Natural killer cell treated with Interleukin-12 subunit alpha and Interleukin-12 subunit beta and Interleukin-15 and Interleukin-18, amount 100 ng/mL, for 72 hours (primary cell): ENCODE measurements around the gene ELF4. TPM values are rescaled to one million over a fixed set of nuclear protein-coding genes. Genes with fewer than 3 reads are reported as not detected.

Experiments
- ATAC-seq, 2 donors: fragments of 150-1000 bp; cut with Tn5 transposase in 1 of 2; sonication (Bioruptor Pico), chemical (Tn5 transposase) in 1 of 2; 2 replicates each; pipeline ENCODE4 v1.10.0; 2021
- DNase-seq: peaks from one replicate; pipeline ENCODE4 v3.0.0; 2022; ENCODE audit warnings: low spot score
- H3K27ac Mint-ChIP-seq, 2 donors: 1 replicate in 1 of 2; 2 replicates in 1 of 2; pipeline ENCODE4 v1.8.0; 2022; ENCODE audit warnings: mixed read lengths in 2 of 2, mild to moderate bottlenecking in 1 of 2, moderate library complexity in 1 of 2
- H3K27me3 Mint-ChIP-seq, 2 donors: 1 replicate in 1 of 2; 2 replicates in 1 of 2; pipeline ENCODE4 v1.8.0; 2022; ENCODE audit warnings: mixed read lengths in 2 of 2
- H3K36me3 Mint-ChIP-seq: one replicate; pipeline ENCODE4 v1.8.0; 2022; ENCODE audit warnings: mixed read lengths
- H3K4me1 Mint-ChIP-seq, 2 donors: 1 replicate in 1 of 2; 2 replicates in 1 of 2; pipeline ENCODE4 v1.8.0; 2022; ENCODE audit warnings: low read depth in 2 of 2, mixed read lengths in 2 of 2, mild to moderate bottlenecking in 1 of 2
- H3K4me3 Mint-ChIP-seq: one replicate; pipeline ENCODE4 v1.8.0; 2022; ENCODE audit warnings: mixed read lengths
- H3K9me3 Mint-ChIP-seq: 2 replicates; pipeline ENCODE4 v1.8.0; 2022; ENCODE audit warnings: mixed read lengths
- total RNA-seq, 2 donors: library from RNA; stranded (reverse); gene quantifications; one replicate each; pipeline ENCODE4 v1.2.3, GENCODE V29; 2022

ELF4 gene
- total RNA-seq, 2 donors from 2014 or later: 38.8 to 71.0 TPM

GRCh38 chrX:130028196-130028595 is 82.1 kb downstream of the ELF4 start:
- H3K27me3 Mint-ChIP-seq: no peaks in the 10 kb centered on the region
- H3K9me3 Mint-ChIP-seq: no peaks in the 10 kb centered on the region
- H3K27ac Mint-ChIP-seq: no peak overlapping the region
- no peaks in the 10 kb centered on the region for H3K36me3 Mint-ChIP-seq
- H3K4me1 Mint-ChIP-seq: peaks cover 10 to 14% of the 10 kb centered on the region in 2 donors
- DNase-seq: no peak
- ATAC-seq: no peak
- no peak overlapping the region for H3K4me3 Mint-ChIP-seq

DNA sequence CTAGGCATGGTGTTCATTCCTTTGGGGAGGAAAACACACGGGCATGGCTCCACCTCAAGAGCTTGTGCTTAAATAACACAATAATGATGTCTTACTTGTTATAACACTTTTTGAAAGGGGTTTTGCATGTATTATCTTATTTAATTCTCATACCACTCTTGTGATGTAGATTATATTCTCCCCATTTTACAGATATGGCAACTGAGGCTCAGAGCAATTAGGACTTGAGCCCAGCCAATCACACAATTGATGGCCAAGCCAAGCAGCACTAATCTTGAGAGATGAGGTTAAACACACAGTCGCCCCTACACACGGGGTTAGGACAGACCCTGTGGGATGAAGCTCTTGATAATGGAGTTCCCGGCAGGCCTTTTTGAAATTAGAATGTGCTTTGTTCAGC is 82.7 kb downstream of the ELF4 start:
- no peak overlapping the region for H3K27ac Mint-ChIP-seq
- no peak for ATAC-seq
- H3K27me3 Mint-ChIP-seq: no peaks in the 10 kb centered on the region
- H3K36me3 Mint-ChIP-seq: no peaks in the 10 kb centered on the region
- H3K4me1 Mint-ChIP-seq: peaks cover 10 to 14% of the 10 kb centered on the region in 2 donors
- H3K9me3 Mint-ChIP-seq: no peaks in the 10 kb centered on the region
- no peak for DNase-seq
- H3K4me3 Mint-ChIP-seq: no peak overlapping the region

GRCh38 chrX:130025256-130025655 is 85.0 kb downstream of the ELF4 start:
- no peak for DNase-seq
- Mint-ChIP-seq H3K36me3 (no peaks in the 10 kb centered on the region), H3K27me3 (no peaks in the 10 kb centered on the region), H3K9me3 (no peaks in the 10 kb centered on the region), H3K4me3 (no peak overlapping the region), H3K4me1 (peaks cover 10 to 14% of the 10 kb centered on the region in 2 donors), H3K27ac (no peak overlapping the region)
- ATAC-seq: no peak

- DNase-seq: peak; percentile 83
- Mint-ChIP-seq H3K27me3 (no peaks in the 10 kb centered on the region), H3K36me3 (no peaks in the 10 kb centered on the region), H3K4me1 (peaks cover 10 to 14% of the 10 kb centered on the region in 2 donors), H3K4me3 (peak overlapping the region; percentile 80), H3K27ac (peak overlapping the region; percentile 55 to 74), H3K9me3 (no peaks in the 10 kb centered on the region)
- ATAC-seq: peak; percentile 96 to 99
Measured at GRCh38 chrX:130024127-130024526, 86.2 kb downstream of the ELF4 start.

- Mint-ChIP-seq H3K4me1 (peaks cover 10 to 14% of the 10 kb centered on the region in 2 donors), H3K27me3 (no peaks in the 10 kb centered on the region), H3K9me3 (no peaks in the 10 kb centered on the region), H3K27ac (no peak overlapping the region), H3K4me3 (no peak overlapping the region), H3K36me3 (no peaks in the 10 kb centered on the region)
- ATAC-seq (no peak), DNase-seq (no peak)
Measured at GRCh38 chrX:130020661-130021324, 89.5 kb downstream of the ELF4 start.

DNA sequence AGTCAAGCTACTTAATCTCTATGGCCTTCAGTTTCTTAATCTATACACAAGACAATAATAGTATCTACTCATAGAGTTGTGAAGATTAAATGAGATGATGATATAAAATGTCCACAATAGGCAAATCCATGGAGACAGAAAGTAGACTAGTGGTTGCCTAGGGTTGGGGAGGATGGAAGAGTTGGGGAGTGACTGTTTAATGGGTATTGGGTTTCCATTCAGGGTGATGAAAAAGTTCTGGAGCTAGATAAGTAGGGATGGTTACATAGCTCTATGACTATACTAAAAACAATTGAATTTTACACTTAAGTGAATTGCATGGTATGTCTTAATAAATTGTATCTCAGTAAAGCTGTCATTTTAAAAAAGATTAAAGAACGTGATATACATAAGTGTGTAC is 92.2 kb downstream of the ELF4 start:
- Mint-ChIP-seq H3K4me3 (no peak overlapping the region), H3K27me3 (no peaks in the 10 kb centered on the region), H3K4me1 (no peaks in the 10 kb centered on the region), H3K27ac (no peak overlapping the region), H3K36me3 (no peaks in the 10 kb centered on the region), H3K9me3 (no peaks in the 10 kb centered on the region)
- no peak for DNase-seq
- no peak for ATAC-seq

- DNase-seq (no peak), ATAC-seq (no peak)
- Mint-ChIP-seq H3K4me1 (no peaks in the 10 kb centered on the region), H3K27ac (no peak overlapping the region), H3K36me3 (no peaks in the 10 kb centered on the region), H3K27me3 (no peaks in the 10 kb centered on the region), H3K9me3 (no peaks in the 10 kb centered on the region), H3K4me3 (no peak overlapping the region)
Measured at GRCh38 chrX:130015181-130015580, 95.1 kb downstream of the ELF4 start.

Other genes starting within 250 kb of the ELF4 start
- 10 to 100 TPM; 31.5 to 54.8 TPM for gene UTP14A, start 204.3 kb downstream of the ELF4 start, total RNA-seq
- gene BCORL1, start 127.9 kb downstream of the ELF4 start, total RNA-seq: 10 to 100 TPM in 1 of 2 donors, 1 to 10 TPM in 1; 9.9 to 18.8 TPM
- 10 to 100 TPM; 38.6 to 49.1 TPM for gene AIFM1, start 55.3 kb upstream of the ELF4 start, total RNA-seq
- 10 to 100 TPM; 25.4 to 44.2 TPM for gene RAB33A, start 61.5 kb upstream of the ELF4 start, total RNA-seq
- 1 to 10 TPM; 4.1 to 6.7 TPM for gene ZNF280C, start 158.4 kb upstream of the ELF4 start, total RNA-seq
- 10 to 100 TPM; 11.9 to 12.1 TPM for gene SLC25A14, start 229.4 kb upstream of the ELF4 start, total RNA-seq